ENCODE results near the gene MFSD12. TPM values are rescaled to one million over a fixed set of nuclear protein-coding genes. Genes with fewer than 3 reads are reported as not detected.

The MFSD12 gene
- total and polyA plus RNA-seq, 2 of the 8 experiments (the other 6 are each of a cell fraction or from before 2014, with no cell fraction given) = 59.6 to 71.3 TPM

GRCh38 chr19:3545669-3546034, 11.7 kb downstream of the MFSD12 start:
- H3K14ac ChIP-seq (ENCODE audit: insufficient read length) = no peak overlapping the region
- no peak overlapping the region for H3K4me2 ChIP-seq (ENCODE audit: insufficient read depth in 1 of 2, low read depth in 2 of 2, low read length in 2 of 2)
- no peaks in the 10 kb centered on the region for H3K79me1 ChIP-seq (ENCODE audit: low read depth, low read length)
- H3K4ac ChIP-seq (replicated peaks; ENCODE audit: insufficient read length, low read depth, low read length) = no peak overlapping the region
- no peak overlapping the region for H4K91ac ChIP-seq (replicated peaks; ENCODE audit: insufficient read length, low read length)
- no peak overlapping the region for H3K27ac ChIP-seq (ENCODE audit: low read depth, low read length)
- no peak overlapping the region for H2BK5ac ChIP-seq (ENCODE audit: low read depth, low read length)
- POLR2A ChIA-PET (ENCODE audit: partially characterized antibody) = interaction anchor here (0.6 to 2.6 kb wide), 12 partner anchors 9 to 164 kb away, joined by 3 to 12 read pairs (median 3); partner anchors contain the start of genes HMG20B and MFSD12
- no peak overlapping the region for H2AFZ ChIP-seq (ENCODE audit: low read length)
- H2BK20ac ChIP-seq (ENCODE audit: low read length) = no peak overlapping the region
- no peak for DNase-seq (ENCODE audit: low read depth in 1 of 2, low spot score in 2 of 2)
- no peak overlapping the region for H3K23ac ChIP-seq (ENCODE audit: insufficient read length)
- H4K8ac ChIP-seq (ENCODE audit: extremely low read depth, insufficient read depth, low read length) = no peak overlapping the region; the same call in 1 of the 2 replicates
- H3K9ac ChIP-seq (replicated peaks in 1 of 4; ENCODE audit: extremely low read depth in 1 of 4, low read depth in 3 of 4, low read length in 3 of 4) = no peak overlapping the region
- TF ChIP-seq SRF (IDR thresholded peaks at IDR 0.05; ENCODE audit: low read depth, low read length) (no peak), CHD2 (IDR thresholded peaks at IDR 0.05; ENCODE audit: low read length) (no peak), POLR2A (IDR thresholded peaks at IDR 0.05; ENCODE audit: control extremely low read depth in 1 of 2, low read depth in 2 of 2, low read length in 2 of 2) (no peak), RXRA (IDR thresholded peaks at IDR 0.05; ENCODE audit: insufficient read depth, low read depth, low read length) (no peak), JUN (IDR thresholded peaks at IDR 0.05; ENCODE audit: low read depth, low read length) (no peak), MAFK (IDR thresholded peaks at IDR 0.05; ENCODE audit: low read depth, low read length) (no peak), TAF7 (optimal IDR thresholded peaks at IDR 0.05; ENCODE audit: borderline replicate concordance, low read depth, low read length) (no peak), SP1 (IDR thresholded peaks at IDR 0.05; ENCODE audit: low read depth, low read length) (no peak), CREB1 (IDR thresholded peaks at IDR 0.05) (no peak), CEBPB (IDR thresholded peaks at IDR 0.05; ENCODE audit: low read depth, low read length) (no peak), TAF1 (IDR thresholded peaks at IDR 0.05; ENCODE audit: low read depth, low read length) (no peak)
- H3K36me3 ChIP-seq (ENCODE audit: control insufficient read depth in 2 of 4, insufficient read depth in 4 of 4, low read length in 3 of 4) = peaks cover 0 to 5% (median 1%) of the 10 kb centered on the region in 4 experiments; a peak in 2 of 8 replicates
- H3K4me3 ChIP-seq (ENCODE audit: extremely low read depth in 1 of 4, insufficient read depth in 2 of 4, low read depth in 3 of 4, low read length in 4 of 4) = no peak overlapping the region
- H2BK15ac ChIP-seq (ENCODE audit: low read length) = no peak overlapping the region
- no peak overlapping the region for H3K56ac ChIP-seq (replicated peaks; ENCODE audit: insufficient read length, low read depth, low read length)
- no peak overlapping the region for H4K5ac ChIP-seq (ENCODE audit: insufficient read length, low read depth, low read length)
- H2AK5ac ChIP-seq (ENCODE audit: low read depth, low read length) = no peak overlapping the region
- H3K4me1 ChIP-seq (replicated peaks in 1 of 4; ENCODE audit: control insufficient read depth in 3 of 4, insufficient read depth in 4 of 4, low read length in 3 of 4) = no peaks in the 10 kb centered on the region
- CTCF ChIA-PET (ENCODE audit: partially characterized antibody) = interaction anchor here (0.7 to 7.5 kb wide), 22 partner anchors 12 to 241 kb away, joined by 3 to 66 read pairs (median 4); partner anchors contain the start of genes GIPC3 and MFSD12
- no peaks in the 10 kb centered on the region for H3K23me2 ChIP-seq (ENCODE audit: low read depth, low read length)
- no peaks in the 10 kb centered on the region for H3K27me3 ChIP-seq (replicated peaks in 1 of 4; ENCODE audit: control insufficient read depth in 3 of 4, extremely low read depth in 1 of 4, insufficient read depth in 3 of 4, low read length in 3 of 4)
- no peaks in the 10 kb centered on the region for H3K9me3 ChIP-seq (ENCODE audit: insufficient read depth in 2 of 2, low read depth in 1 of 2, low read length in 1 of 2)
- H4K20me1 ChIP-seq (replicated peaks in 1 of 2; ENCODE audit: control insufficient read depth in 1 of 2, insufficient read depth in 2 of 2, low read length in 2 of 2) = peaks cover 8 to 20% of the 10 kb centered on the region in 2 experiments
- WGBS, 2 experiments (ENCODE audit: extremely low coverage in 1 of 2, insufficient coverage in 1 of 2, insufficient read length in 1 of 2, insufficient replicate concordance in 2 of 2, low coverage in 1 of 2, low lambda C conversion rate in 2 of 2, missing lambda C conversion rate in 1 of 2) = 83% methylated on average over 10 of the region's 10 CpGs; no CpG with 5 or more reads in 1 of the 2 experiments
- no peak for FAIRE-seq
- no peak overlapping the region for H2BK12ac ChIP-seq (ENCODE audit: low read depth, low read length)
- H2BK120ac ChIP-seq (replicated peaks; ENCODE audit: low read depth, low read length) = no peak overlapping the region
- H3K18ac ChIP-seq (ENCODE audit: extremely low read depth, low read length) = no peak overlapping the region
- no peaks in the 10 kb centered on the region for H3K79me2 ChIP-seq (ENCODE audit: control insufficient read depth in 1 of 2, insufficient read depth in 2 of 2, low read length in 2 of 2)

All from H1 (cell line).